ENCODE results near the gene UBP1.

UBP1 gene

GRCh38 chr3:33440328-33441224 lies at the start of gene UBP1:
Gene UBP1 (minus strand): TSS chr3:33440405. CDS start chr3:33439848, 557 bp downstream.
- TF ChIP-seq YY1 (IDR thresholded peaks at IDR 0.05; ENCODE audit: insufficient read depth, insufficient read length) = no peak
- TF ChIP-seq ZNF274 (IDR thresholded peaks at IDR 0.05; ENCODE audit: low read depth, low read length) = no peak
- TF ChIP-seq SUZ12 (IDR thresholded peaks at IDR 0.05; ENCODE audit: extremely low read depth, insufficient read depth, insufficient read length) = no peak
- Histone ChIP-seq H3K36me3 (ENCODE audit: insufficient read depth, insufficient read length, low read length) (no peaks in the 10 kb centered on the region), H3K4me1 (ENCODE audit: insufficient read depth, insufficient read length) (no peaks in the 10 kb centered on the region), H3K4me3 (ENCODE audit: insufficient read length, low read depth) (peak within 1 kb of the TSS; percentile 98), H3K27me3 (ENCODE audit: insufficient read depth, insufficient read length) (no peaks in the 10 kb centered on the region), H3K9me3 (ENCODE audit: insufficient read depth, low read length) (no peaks in the 10 kb centered on the region), H3K9ac (ENCODE audit: insufficient read length, low read depth) (peak within 1 kb of the TSS; percentile 98)
- DNase-seq (ENCODE audit: low read depth, low spot score) = peak; percentile 99

GRCh38 chr3:33488683-33489082 lies 48.5 kb upstream of the UBP1 start:
- H3K36me3 ChIP-seq (ENCODE audit: insufficient read depth, insufficient read length, low read length) = no peaks in the 10 kb centered on the region
- DNase-seq (ENCODE audit: low read depth, low spot score) = no peak
- H3K4me1 ChIP-seq (ENCODE audit: insufficient read depth, insufficient read length) = no peaks in the 10 kb centered on the region
- no peaks in the 10 kb centered on the region for H3K27me3 ChIP-seq (ENCODE audit: insufficient read depth, insufficient read length)
- TF ChIP-seq ZNF274 (IDR thresholded peaks at IDR 0.05; ENCODE audit: low read depth, low read length) (no peak), YY1 (IDR thresholded peaks at IDR 0.05; ENCODE audit: insufficient read depth, insufficient read length) (no peak), SUZ12 (IDR thresholded peaks at IDR 0.05; ENCODE audit: extremely low read depth, insufficient read depth, insufficient read length) (no peak)
- H3K9ac ChIP-seq (ENCODE audit: insufficient read length, low read depth) = no peak overlapping the region
- no peaks in the 10 kb centered on the region for H3K9me3 ChIP-seq (ENCODE audit: insufficient read depth, low read length)
- no peak overlapping the region for H3K4me3 ChIP-seq (ENCODE audit: insufficient read length, low read depth)

DNA sequence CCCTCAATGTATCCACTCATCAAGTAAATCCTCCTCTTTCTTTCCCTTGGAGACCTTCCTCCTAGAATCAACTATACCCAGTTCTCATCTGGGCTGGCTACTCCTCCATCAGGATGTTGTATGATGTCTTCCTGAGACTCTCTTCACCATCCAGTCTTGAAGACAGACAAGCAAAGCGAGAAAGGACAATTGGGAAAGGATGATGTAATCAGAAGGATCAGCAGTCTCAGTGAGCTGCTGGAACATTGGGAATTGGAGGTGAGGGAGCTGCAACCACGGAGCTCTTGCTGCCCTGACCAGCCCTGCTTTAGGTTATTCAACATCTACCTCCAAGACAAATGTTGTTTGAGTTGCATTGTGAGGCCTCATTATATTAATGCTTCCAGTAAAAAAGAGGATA lies 48.0 kb upstream of the UBP1 start:
- Histone ChIP-seq H3K27me3 (ENCODE audit: insufficient read depth, insufficient read length) (no peaks in the 10 kb centered on the region), H3K36me3 (ENCODE audit: insufficient read depth, insufficient read length, low read length) (no peaks in the 10 kb centered on the region), H3K9me3 (ENCODE audit: insufficient read depth, low read length) (no peaks in the 10 kb centered on the region), H3K9ac (ENCODE audit: insufficient read length, low read depth) (no peak overlapping the region), H3K4me1 (ENCODE audit: insufficient read depth, insufficient read length) (no peaks in the 10 kb centered on the region), H3K4me3 (ENCODE audit: insufficient read length, low read depth) (no peak overlapping the region)
- no peak for DNase-seq (ENCODE audit: low read depth, low spot score)
- TF ChIP-seq SUZ12 (IDR thresholded peaks at IDR 0.05; ENCODE audit: extremely low read depth, insufficient read depth, insufficient read length) (no peak), ZNF274 (IDR thresholded peaks at IDR 0.05; ENCODE audit: low read depth, low read length) (no peak), YY1 (IDR thresholded peaks at IDR 0.05; ENCODE audit: insufficient read depth, insufficient read length) (no peak)

DNA sequence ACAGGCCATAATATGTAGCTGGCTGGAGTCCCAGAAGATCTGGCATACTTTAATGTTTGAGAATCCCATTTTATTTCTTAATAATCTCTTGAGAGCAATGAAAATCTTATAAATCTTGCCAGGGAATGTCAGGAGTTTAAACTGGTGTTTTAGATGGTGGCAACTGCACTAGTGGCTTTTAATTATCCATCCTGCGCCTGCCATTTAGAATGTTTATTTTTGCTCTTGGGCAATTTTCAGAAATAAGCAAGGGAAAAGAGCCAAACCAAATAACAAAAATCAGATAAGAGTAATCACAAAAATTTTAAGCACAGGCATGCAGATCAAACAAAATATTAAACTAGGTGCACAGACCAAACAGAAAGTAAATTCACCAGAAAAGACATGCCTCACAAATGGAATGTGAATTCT lies 41.9 kb upstream of the UBP1 start:
- H3K4me3 ChIP-seq (ENCODE audit: insufficient read length, low read depth) = no peak overlapping the region
- H3K4me1 ChIP-seq (ENCODE audit: insufficient read depth, insufficient read length) = no peaks in the 10 kb centered on the region
- DNase-seq (ENCODE audit: low read depth, low spot score) = no peak
- TF ChIP-seq SUZ12 (IDR thresholded peaks at IDR 0.05; ENCODE audit: extremely low read depth, insufficient read depth, insufficient read length) = no peak
- TF ChIP-seq ZNF274 (IDR thresholded peaks at IDR 0.05; ENCODE audit: low read depth, low read length) = no peak
- no peak for TF ChIP-seq YY1 (IDR thresholded peaks at IDR 0.05; ENCODE audit: insufficient read depth, insufficient read length)
- H3K36me3 ChIP-seq (ENCODE audit: insufficient read depth, insufficient read length, low read length) = no peaks in the 10 kb centered on the region
- no peak overlapping the region for H3K9ac ChIP-seq (ENCODE audit: insufficient read length, low read depth)
- no peaks in the 10 kb centered on the region for H3K27me3 ChIP-seq (ENCODE audit: insufficient read depth, insufficient read length)
- peaks cover 24% of the 10 kb centered on the region for H3K9me3 ChIP-seq (ENCODE audit: insufficient read depth, low read length)

- Histone ChIP-seq H3K9me3 (ENCODE audit: insufficient read depth, low read length) (peaks cover 5% of the 10 kb centered on the region), H3K4me1 (ENCODE audit: insufficient read depth, insufficient read length) (no peaks in the 10 kb centered on the region), H3K9ac (ENCODE audit: insufficient read length, low read depth) (no peak overlapping the region), H3K27me3 (ENCODE audit: insufficient read depth, insufficient read length) (no peaks in the 10 kb centered on the region), H3K36me3 (ENCODE audit: insufficient read depth, insufficient read length, low read length) (no peaks in the 10 kb centered on the region), H3K4me3 (ENCODE audit: insufficient read length, low read depth) (no peak overlapping the region)
- no peak for DNase-seq (ENCODE audit: low read depth, low spot score)
- no peak for TF ChIP-seq ZNF274 (IDR thresholded peaks at IDR 0.05; ENCODE audit: low read depth, low read length)
These were observed 34.7 kb upstream of the UBP1 start for GRCh38 chr3:33474896-33475295.

DNA sequence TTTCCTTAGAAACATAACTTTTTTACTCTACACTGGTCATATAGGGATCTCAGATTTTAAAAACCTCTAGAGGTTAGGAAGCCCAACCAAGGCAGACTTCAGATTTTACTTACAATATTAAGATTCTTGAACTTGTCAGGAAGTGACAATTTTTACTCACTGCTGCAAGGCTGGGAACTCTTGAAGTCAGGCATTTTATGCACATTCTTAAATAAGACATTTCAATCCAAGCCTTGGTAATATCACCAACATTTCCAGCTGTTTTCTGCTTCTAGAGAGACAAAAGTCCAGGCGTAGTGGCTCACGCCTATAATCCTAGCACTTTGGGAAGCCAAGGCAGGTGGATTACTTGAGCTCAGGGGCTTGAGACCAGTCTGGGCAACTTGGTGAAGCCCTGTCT lies 33.6 kb upstream of the UBP1 start:
- Histone ChIP-seq H3K4me1 (ENCODE audit: insufficient read depth, insufficient read length) (no peaks in the 10 kb centered on the region), H3K36me3 (ENCODE audit: insufficient read depth, insufficient read length, low read length) (no peaks in the 10 kb centered on the region), H3K27me3 (ENCODE audit: insufficient read depth, insufficient read length) (no peaks in the 10 kb centered on the region), H3K9ac (ENCODE audit: insufficient read length, low read depth) (no peak overlapping the region), H3K4me3 (ENCODE audit: insufficient read length, low read depth) (no peak overlapping the region), H3K9me3 (ENCODE audit: insufficient read depth, low read length) (no peaks in the 10 kb centered on the region)
- DNase-seq (ENCODE audit: low read depth, low spot score) = no peak
- TF ChIP-seq SUZ12 (IDR thresholded peaks at IDR 0.05; ENCODE audit: extremely low read depth, insufficient read depth, insufficient read length) (no peak), ZNF274 (IDR thresholded peaks at IDR 0.05; ENCODE audit: low read depth, low read length) (no peak), YY1 (IDR thresholded peaks at IDR 0.05; ENCODE audit: insufficient read depth, insufficient read length) (no peak)

- H3K4me1 ChIP-seq (ENCODE audit: insufficient read depth, insufficient read length) = no peaks in the 10 kb centered on the region
- H3K9ac ChIP-seq (ENCODE audit: insufficient read length, low read depth) = no peak overlapping the region
- peaks cover 20% of the 10 kb centered on the region; the same call in 1 of the 2 replicates for H3K9me3 ChIP-seq (ENCODE audit: insufficient read depth, low read length)
- no peaks in the 10 kb centered on the region for H3K27me3 ChIP-seq (ENCODE audit: insufficient read depth, insufficient read length)
- H3K36me3 ChIP-seq (ENCODE audit: insufficient read depth, insufficient read length, low read length) = no peaks in the 10 kb centered on the region
- TF ChIP-seq YY1 (IDR thresholded peaks at IDR 0.05; ENCODE audit: insufficient read depth, insufficient read length) (no peak), ZNF274 (IDR thresholded peaks at IDR 0.05; ENCODE audit: low read depth, low read length) (no peak), SUZ12 (IDR thresholded peaks at IDR 0.05; ENCODE audit: extremely low read depth, insufficient read depth, insufficient read length) (no peak)
- DNase-seq (ENCODE audit: low read depth, low spot score) = no peak
- no peak overlapping the region for H3K4me3 ChIP-seq (ENCODE audit: insufficient read length, low read depth)
These were observed 27.6 kb upstream of the UBP1 start for GRCh38 chr3:33467786-33468185.

All from NT2/D1 (cell line).